Activated T-cell treated with anti-CD3 and anti-CD28 coated beads for 4 hours (primary cell): ENCODE results near the gene RAB2B.
"Not testable (repeated sequence)": the region's sequence is repeated elsewhere in the genome, so short reads cannot be mapped to it uniquely, and the experiment has no call there.

ENCODE experiments used
- DNase-seq: peaks from one replicate; pipeline ENCODE4 v3.0.0-alpha.2; 2020

RAB2B gene

GRCh38 chr14:21486640-21487087, 9.9 kb upstream of the RAB2B start:
- no peak for DNase-seq

GRCh38 chr14:21476523-21476924, 235 bp downstream of the RAB2B start:
- peak; percentile 80 for DNase-seq

- DNase-seq, result no peak
Observed at GRCh38 chr14:21475767-21476522, 814 bp downstream of the RAB2B start.

GRCh38 chr14:21467616-21468015, 9.1 kb downstream of the RAB2B start:
- no peak for DNase-seq

- DNase-seq, result peak; percentile 97
Observed at GRCh38 chr14:21455912-21456667, 20.7 kb downstream of the RAB2B start, which contains the start of gene CHD8. Gene CHD8, minus strand, starts transcription at chr14:21456123. Its CDS starts 24,480 bp downstream, at chr14:21431643.

GRCh38 chr14:21455592-21455911, 21.2 kb downstream of the RAB2B start:
- DNase-seq, result no peak

- DNase-seq, result no peak
Observed at GRCh38 chr14:21454843-21455544, 21.8 kb downstream of the RAB2B start.

- DNase-seq, result no peak
Observed at GRCh38 chr14:21449899-21450216, 26.9 kb downstream of the RAB2B start.

GRCh38 chr14:21442657-21443056, 34.1 kb downstream of the RAB2B start:
- DNase-seq, result not testable (repeated sequence)

GRCh38 chr14:21440859-21441258, 35.9 kb downstream of the RAB2B start:
- DNase-seq, result no peak

- DNase-seq, result peak; percentile 100
Observed at GRCh38 chr14:21437063-21437901, 39.5 kb downstream of the RAB2B start.

- no peak for DNase-seq
Observed at GRCh38 chr14:21436567-21437062, 40.1 kb downstream of the RAB2B start.

GRCh38 chr14:21431126-21431525, 45.6 kb downstream of the RAB2B start:
- DNase-seq, result no peak

- no peak for DNase-seq
Observed at GRCh38 chr14:21428930-21429329, 47.8 kb downstream of the RAB2B start.

GRCh38 chr14:21426692-21427091, 50.1 kb downstream of the RAB2B start:
- DNase-seq, result no peak

GRCh38 chr14:21419528-21419927, 57.2 kb downstream of the RAB2B start:
- DNase-seq, result no peak

GRCh38 chr14:21415329-21415728, 61.4 kb downstream of the RAB2B start:
- no peak for DNase-seq

- no peak for DNase-seq
Observed at GRCh38 chr14:21414137-21414631, 62.6 kb downstream of the RAB2B start.
